ENCODE results near the gene NAT9.

NAT9 gene

GRCh38 chr17:74785981-74786360 lies 9.8 kb upstream of the NAT9 start:
- TF ChIP-seq CTCF (IDR thresholded peaks at IDR 0.05; ENCODE audit: low read depth, low read length), result no peak
- no peak for DNase-seq (ENCODE audit: extremely low read depth, low read depth)

- no peak for DNase-seq (ENCODE audit: extremely low read depth, low read depth)
- no peak for TF ChIP-seq CTCF (IDR thresholded peaks at IDR 0.05; ENCODE audit: low read depth, low read length)
Measured at GRCh38 chr17:74785096-74785980, 9.2 kb upstream of the NAT9 start.

GRCh38 chr17:74784125-74784810 lies 8.1 kb upstream of the NAT9 start:
- no peak for TF ChIP-seq CTCF (IDR thresholded peaks at IDR 0.05; ENCODE audit: low read depth, low read length)
- DNase-seq (ENCODE audit: extremely low read depth, low read depth), result no peak

GRCh38 chr17:74782571-74782970 lies 6.4 kb upstream of the NAT9 start:
- DNase-seq (ENCODE audit: extremely low read depth, low read depth), result no peak

GRCh38 chr17:74780443-74781238 lies 4.5 kb upstream of the NAT9 start:
- TF ChIP-seq CTCF (IDR thresholded peaks at IDR 0.05; ENCODE audit: low read depth, low read length), result no peak
- no peak for DNase-seq (ENCODE audit: extremely low read depth, low read depth)

More at GRCh38 chr17:74782571-74782970, 6.4 kb upstream of the NAT9 start:
- no peak for TF ChIP-seq CTCF (IDR thresholded peaks at IDR 0.05; ENCODE audit: low read depth, low read length)

- DNase-seq (ENCODE audit: extremely low read depth, low read depth), result no peak
- no peak for TF ChIP-seq CTCF (IDR thresholded peaks at IDR 0.05; ENCODE audit: low read depth, low read length)
Measured at GRCh38 chr17:74779948-74780400, 3.8 kb upstream of the NAT9 start.
